Muscle of leg (tissue), 11 donors: Measurements from ENCODE around the gene FLT3. TPM values are rescaled to one million over a fixed set of nuclear protein-coding genes. Genes with fewer than 3 reads are reported as not detected.

ENCODE experiments used
- DNase-seq: peaks from one replicate; pipeline ENCODE4 v3.0.0; 2013
- H3K27ac ChIP-seq: one replicate; pipeline ENCODE4 v1.5.1; 2013; ENCODE audit warnings: mild to moderate bottlenecking, low read length, control low read depth
- H3K27me3 ChIP-seq: one replicate; pipeline ENCODE4 v1.6.1; 2013; ENCODE audit warnings: low read length; ENCODE audit not compliant: control insufficient read depth, insufficient read depth
- H3K36me3 ChIP-seq: one replicate; pipeline ENCODE4 v1.6.1; 2013; ENCODE audit warnings: low read length; ENCODE audit not compliant: control insufficient read depth, insufficient read depth
- H3K4me1 ChIP-seq: one replicate; pipeline ENCODE4 v1.6.1; 2013; ENCODE audit warnings: low read length; ENCODE audit not compliant: control insufficient read depth, insufficient read depth
- H3K4me3 ChIP-seq: one replicate; pipeline ENCODE4 v1.5.1; 2013; ENCODE audit warnings: low read length, control low read depth
- H3K9me3 ChIP-seq: replicated peaks from 2 replicates; pipeline ENCODE4 v1.6.1; 2013; ENCODE audit warnings: low read depth, low read length; ENCODE audit not compliant: control insufficient read depth
- WGBS: methylation state at CpG from one replicate; pipeline ENCODE4 v1.1.5; 2013; ENCODE audit warnings: missing lambda C conversion rate; ENCODE audit not compliant: insufficient coverage; 5-methylcytosine and 5-hydroxymethylcytosine counted together
- polyA plus RNA-seq, 8 donors: library from polyadenylated mRNA; unstranded; fragments of 120-200 nt; gene quantifications; one replicate each; pipeline versions ENCODE4 v1.2.1 to v1.2.3, GENCODE V29; 2013; ENCODE audit warnings: inconsistent platforms in 1 of 8, low replicate concordance in 1 of 8; ENCODE audit not compliant: insufficient read length in 8 of 8, insufficient read depth in 1 of 8
- total RNA-seq: library from RNA; stranded (reverse); fragments of 120-200 nt; gene quantifications from one replicate; pipeline ENCODE4 v1.2.4, GENCODE V29; 2013

Gene FLT3
- total and polyA plus RNA-seq, 9 donors: 0.08 to 0.32 (median 0.16) TPM

DNA sequence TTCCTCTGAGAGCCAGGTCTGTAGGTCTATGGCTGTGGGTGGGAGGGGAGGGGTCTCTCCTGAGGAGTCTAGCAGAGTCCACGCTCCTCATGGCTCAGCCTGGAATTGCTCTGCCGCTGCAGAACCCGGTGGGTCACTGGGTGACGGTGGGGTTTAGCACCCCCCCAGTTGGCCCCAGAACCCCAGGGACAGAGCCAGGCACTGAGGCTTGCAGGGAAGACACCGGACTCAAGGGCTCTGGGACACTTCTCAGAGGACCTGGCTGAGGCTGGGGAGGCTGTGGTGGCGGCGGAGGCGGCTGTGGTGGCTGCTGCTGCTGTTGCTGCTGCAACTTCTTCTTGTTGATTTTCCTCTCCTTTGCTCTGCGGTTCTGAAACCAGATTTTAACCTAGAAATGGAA is 137.4 kb downstream of the FLT3 start:
- peaks cover 97% of the 10 kb centered on the region for H3K27me3 ChIP-seq
- no peaks in the 10 kb centered on the region for H3K9me3 ChIP-seq
- WGBS: 23% methylated on average over 5 of the region's 9 CpGs
- H3K4me3 ChIP-seq: no peak overlapping the region
- H3K27ac ChIP-seq: no peak overlapping the region
- no peak for DNase-seq
- H3K4me1 ChIP-seq: peaks cover 13% of the 10 kb centered on the region
- no peaks in the 10 kb centered on the region for H3K36me3 ChIP-seq

DNA sequence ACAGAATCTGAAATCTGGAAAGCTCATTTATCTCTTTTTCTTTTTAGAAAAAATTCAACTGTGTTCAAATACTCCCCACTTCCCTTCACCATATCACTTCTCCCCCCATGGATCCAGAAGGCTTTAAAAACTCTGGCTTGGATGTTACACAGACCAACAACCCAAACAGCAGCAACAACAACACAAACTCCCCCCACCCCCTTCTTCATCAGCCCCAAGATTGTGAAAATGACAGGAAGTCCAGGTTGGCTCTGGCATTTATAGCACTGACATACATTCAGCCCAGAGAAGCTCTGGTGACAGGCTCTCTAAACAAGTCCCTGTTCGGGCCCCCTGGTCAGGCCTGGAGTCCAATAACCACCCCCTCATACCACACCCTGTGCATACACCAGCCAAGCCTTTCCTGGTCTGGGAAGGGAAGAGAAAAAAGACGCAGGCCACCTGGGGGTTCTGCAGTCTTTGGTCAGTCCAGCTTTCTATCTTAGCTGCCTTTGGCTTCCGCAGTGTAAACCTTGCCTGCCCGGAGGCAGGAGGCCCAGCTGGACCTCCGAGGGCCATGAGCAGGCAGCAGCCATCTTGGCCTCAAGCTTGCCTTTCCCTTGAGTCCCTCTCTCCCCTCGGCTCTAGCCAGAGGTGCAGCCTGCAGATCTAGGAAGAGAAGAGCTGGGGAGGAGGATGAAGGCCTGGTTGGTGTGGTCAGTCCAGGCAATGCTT is 138.1 kb downstream of the FLT3 start:
- Histone ChIP-seq H3K4me3 (no peak overlapping the region), H3K9me3 (no peaks in the 10 kb centered on the region), H3K36me3 (no peaks in the 10 kb centered on the region), H3K27ac (no peak overlapping the region), H3K27me3 (peaks cover 94% of the 10 kb centered on the region), H3K4me1 (peaks cover 13% of the 10 kb centered on the region)
- WGBS: 18% methylated on average over 3 of the region's 6 CpGs
- no peak for DNase-seq

DNA sequence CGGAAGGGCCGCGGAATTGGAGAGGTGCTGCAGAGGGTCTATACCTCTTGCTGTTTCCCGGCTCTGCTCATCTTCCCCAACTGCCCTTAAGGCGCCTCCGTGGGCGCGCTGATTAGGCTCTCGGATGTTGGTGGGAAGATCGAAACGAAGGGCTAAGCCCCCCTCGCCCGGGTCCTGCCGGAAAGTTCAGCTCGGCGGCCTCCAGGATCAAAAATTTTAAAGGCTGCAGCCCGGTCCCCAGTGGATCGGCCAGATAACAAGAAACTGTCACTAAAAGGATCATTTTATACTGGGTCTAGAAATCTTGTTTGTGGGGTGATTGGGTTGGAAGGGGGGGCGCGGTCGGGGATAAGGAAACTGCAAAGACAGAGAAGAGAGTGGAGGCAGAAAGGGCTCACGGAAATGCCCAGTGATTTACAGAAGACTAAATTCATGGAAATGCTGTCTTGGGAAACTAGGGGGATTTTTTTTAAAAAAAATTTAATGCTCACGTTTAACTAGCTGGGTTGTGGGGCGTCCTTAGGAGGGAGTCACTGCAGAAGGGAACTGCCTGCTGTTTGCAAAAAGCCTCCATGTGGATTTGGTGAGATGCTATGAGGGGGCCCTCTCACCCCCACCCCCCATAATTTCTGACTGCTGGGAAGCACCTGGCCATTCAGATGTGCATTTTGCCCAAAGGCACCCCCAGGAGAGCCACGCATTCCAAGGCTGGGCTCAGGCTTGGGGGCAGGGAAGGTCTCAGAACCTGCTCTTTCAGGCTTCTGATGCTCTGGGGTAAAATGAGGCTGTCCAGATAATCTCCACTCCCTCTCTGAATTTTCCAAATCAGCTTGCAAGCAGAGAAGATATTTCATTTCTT is 138.9 kb downstream of the FLT3 start:
- no peaks in the 10 kb centered on the region for H3K9me3 ChIP-seq
- H3K4me3 ChIP-seq: peak overlapping the region; percentile 17
- DNase-seq: no peak
- under 1% methylated on average over 16 of the region's 25 CpGs for WGBS
- H3K36me3 ChIP-seq: no peaks in the 10 kb centered on the region
- peaks cover 13% of the 10 kb centered on the region for H3K4me1 ChIP-seq
- no peak overlapping the region for H3K27ac ChIP-seq
- H3K27me3 ChIP-seq: peaks cover 91% of the 10 kb centered on the region

DNA sequence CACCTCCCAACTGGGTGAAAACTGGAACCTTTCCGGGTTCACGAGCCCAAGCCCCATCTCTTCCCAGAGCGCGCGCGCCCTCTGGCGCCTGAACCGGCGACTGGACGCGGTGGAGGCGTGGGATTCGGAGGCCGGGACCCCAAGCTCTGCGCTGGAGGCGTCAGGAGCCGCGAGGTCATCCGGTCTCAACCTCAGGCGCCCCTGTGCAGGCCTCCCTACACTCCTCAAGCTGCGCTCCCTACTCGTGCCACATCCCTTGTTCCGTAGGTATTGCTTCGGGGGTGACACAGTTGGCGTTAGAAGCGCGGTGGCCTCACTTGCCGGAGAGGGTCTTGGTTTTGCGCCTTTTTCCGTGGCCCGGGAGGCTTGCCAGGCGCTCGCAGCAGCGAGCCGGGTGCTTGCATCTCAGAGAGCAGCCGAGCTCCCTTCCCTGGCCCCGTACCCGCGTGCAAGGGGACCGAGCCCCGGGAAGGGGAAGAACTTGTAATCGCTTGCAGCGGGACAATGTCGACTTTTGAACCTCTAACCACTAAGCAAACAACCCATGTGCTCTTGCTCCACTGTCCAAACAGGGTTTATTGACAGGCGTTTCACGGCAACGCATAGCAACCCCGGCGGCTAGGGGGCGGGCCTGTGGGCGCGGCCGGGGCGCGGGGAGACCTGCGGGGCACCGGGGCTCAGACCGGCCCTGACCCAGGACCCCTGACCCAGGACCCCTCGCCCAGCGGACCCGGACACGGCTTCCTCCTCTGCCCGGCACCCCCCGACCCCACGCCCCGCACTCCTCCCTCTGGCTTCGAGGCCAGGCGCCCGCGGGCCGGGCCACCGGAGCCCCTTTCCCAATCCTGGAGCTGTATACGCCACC is 139.8 kb downstream of the FLT3 start:
- peak; percentile 44 for DNase-seq
- H3K36me3 ChIP-seq: no peaks in the 10 kb centered on the region

GRCh38 chr13:27959976-27960361 is 140.4 kb downstream of the FLT3 start:
- Histone ChIP-seq H3K36me3 (no peaks in the 10 kb centered on the region), H3K4me3 (no peak overlapping the region), H3K9me3 (no peaks in the 10 kb centered on the region), H3K27ac (no peak overlapping the region), H3K27me3 (peaks cover 83% of the 10 kb centered on the region), H3K4me1 (peaks cover 13% of the 10 kb centered on the region)
- 2% methylated on average over 7 of the region's 14 CpGs for WGBS
- no peak for DNase-seq

More for the DNA sequence above, 139.8 kb downstream of the FLT3 start:
- Histone ChIP-seq H3K9me3 (no peaks in the 10 kb centered on the region), H3K4me3 (peak overlapping the region; percentile 17), H3K4me1 (peaks cover 13% of the 10 kb centered on the region), H3K27ac (no peak overlapping the region), H3K27me3 (peaks cover 88% of the 10 kb centered on the region)
- WGBS: under 1% methylated on average over 56 of the region's 73 CpGs

DNA sequence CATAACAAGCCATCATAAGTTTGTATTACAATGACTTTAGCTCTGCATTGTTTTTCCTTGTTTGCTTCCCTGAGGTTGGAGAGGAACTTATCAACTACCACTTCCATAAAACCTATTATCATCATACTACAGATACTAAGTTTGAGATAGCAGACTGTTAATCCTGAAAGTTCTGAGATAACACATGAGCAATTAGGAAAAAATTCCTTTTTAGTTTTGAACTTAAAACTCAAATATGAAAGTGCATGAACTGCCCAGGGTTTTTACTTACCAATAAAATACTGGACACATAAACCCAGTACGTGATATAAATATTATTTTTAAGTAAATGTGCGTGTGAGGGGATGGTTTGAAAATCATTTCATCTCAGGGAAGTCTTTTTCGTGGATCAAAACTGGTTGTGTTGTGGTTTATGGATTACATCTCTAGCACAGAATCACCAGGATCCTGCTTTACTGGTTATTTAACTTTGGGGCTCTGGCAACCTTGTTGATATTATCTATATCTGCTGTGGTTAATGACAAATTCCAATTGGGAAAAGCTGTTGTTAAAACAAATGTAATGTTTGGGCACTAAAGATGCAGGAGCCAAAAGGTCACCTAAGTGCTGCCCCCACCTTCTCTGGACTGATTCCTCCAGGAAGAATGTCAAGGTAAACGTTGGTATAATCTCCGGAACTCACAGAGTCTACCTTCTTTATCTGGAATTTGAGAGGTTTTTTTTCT is 143.6 kb downstream of the FLT3 start:
- H3K27ac ChIP-seq: no peak overlapping the region
- no peak overlapping the region for H3K4me3 ChIP-seq
- peaks cover 74% of the 10 kb centered on the region for H3K27me3 ChIP-seq
- peaks cover 20% of the 10 kb centered on the region for H3K4me1 ChIP-seq
- WGBS: no CpG with 5 or more reads among the region's 5 CpGs
- H3K36me3 ChIP-seq: no peaks in the 10 kb centered on the region
- DNase-seq: no peak
- no peaks in the 10 kb centered on the region for H3K9me3 ChIP-seq

GRCh38 chr13:27955014-27955591 is 145.3 kb downstream of the FLT3 start:
- Histone ChIP-seq H3K4me3 (no peak overlapping the region), H3K27me3 (peaks cover 64% of the 10 kb centered on the region), H3K27ac (no peak overlapping the region), H3K36me3 (no peaks in the 10 kb centered on the region), H3K4me1 (peaks cover 8% of the 10 kb centered on the region), H3K9me3 (no peaks in the 10 kb centered on the region)
- DNase-seq: no peak
- WGBS: no CpG with 5 or more reads among the region's 11 CpGs

GRCh38 chr13:27954406-27954851 is 145.9 kb downstream of the FLT3 start:
- peak; percentile 14 for DNase-seq
- no peaks in the 10 kb centered on the region for H3K9me3 ChIP-seq
- no peaks in the 10 kb centered on the region for H3K36me3 ChIP-seq
- H3K4me3 ChIP-seq: no peak overlapping the region
- H3K4me1 ChIP-seq: peaks cover 7% of the 10 kb centered on the region
- under 1% methylated on average over 51 of the region's 56 CpGs for WGBS
- H3K27me3 ChIP-seq: peaks cover 58% of the 10 kb centered on the region
- no peak overlapping the region for H3K27ac ChIP-seq

GRCh38 chr13:27953676-27954405 is 146.5 kb downstream of the FLT3 start:
- Histone ChIP-seq H3K27me3 (peaks cover 54% of the 10 kb centered on the region), H3K36me3 (no peaks in the 10 kb centered on the region), H3K4me3 (peak overlapping the region; percentile 25), H3K9me3 (no peaks in the 10 kb centered on the region), H3K27ac (no peak overlapping the region), H3K4me1 (peaks cover 7% of the 10 kb centered on the region)
- DNase-seq: peak; percentile 81
- WGBS: under 1% methylated on average over 68 of the region's 71 CpGs
